ENCODE measurements around the gene PARD3.
"Not testable (repeated sequence)": the region's sequence is repeated elsewhere in the genome, so short reads cannot be mapped to it uniquely, and the experiment has no call there.

PARD3 gene

DNA sequence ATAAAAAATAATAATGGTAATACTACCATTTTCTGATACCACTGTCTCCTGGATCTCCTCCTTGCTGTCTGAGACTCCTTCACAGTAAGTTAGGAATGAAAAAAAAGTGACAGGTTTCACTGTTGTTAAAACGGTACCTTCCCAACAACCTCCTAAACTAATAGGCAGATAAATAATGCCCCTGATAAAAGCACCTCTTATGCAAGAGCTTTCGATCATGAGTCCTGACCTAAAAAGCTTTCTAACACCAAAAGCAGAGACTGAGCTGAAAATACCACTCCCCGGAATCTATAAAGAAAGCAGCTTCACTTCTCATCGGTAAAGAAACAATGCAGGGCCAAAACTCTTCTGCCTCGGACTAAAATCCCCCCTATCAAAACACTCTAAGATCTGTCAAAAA is 14.5 kb downstream of the PARD3 start:
- in situ Hi-C loops (cut with MboI; ENCODE audit: low sequenced_read_pairs), result no loop called here

DNA sequence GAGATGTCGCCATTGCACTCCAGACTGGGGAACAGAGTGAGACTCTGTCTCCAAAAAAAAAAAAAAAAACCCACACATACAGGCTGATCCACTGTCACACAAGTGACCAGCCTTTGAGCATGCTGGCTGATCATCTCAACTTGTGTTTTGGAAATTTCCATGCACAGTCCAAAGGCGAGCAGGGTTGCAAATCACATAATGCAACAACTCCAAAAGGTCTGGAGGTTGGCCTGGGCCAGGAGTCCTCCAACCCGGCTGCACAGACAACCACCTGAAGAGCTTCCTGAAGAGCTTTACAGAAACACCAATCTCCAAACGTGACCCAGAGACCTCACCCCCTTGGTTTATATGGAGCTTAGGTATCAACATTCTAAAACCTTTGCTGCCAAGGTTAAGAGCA is 16.4 kb downstream of the PARD3 start:
- in situ Hi-C loops (cut with MboI; ENCODE audit: low sequenced_read_pairs), result no loop called here

DNA sequence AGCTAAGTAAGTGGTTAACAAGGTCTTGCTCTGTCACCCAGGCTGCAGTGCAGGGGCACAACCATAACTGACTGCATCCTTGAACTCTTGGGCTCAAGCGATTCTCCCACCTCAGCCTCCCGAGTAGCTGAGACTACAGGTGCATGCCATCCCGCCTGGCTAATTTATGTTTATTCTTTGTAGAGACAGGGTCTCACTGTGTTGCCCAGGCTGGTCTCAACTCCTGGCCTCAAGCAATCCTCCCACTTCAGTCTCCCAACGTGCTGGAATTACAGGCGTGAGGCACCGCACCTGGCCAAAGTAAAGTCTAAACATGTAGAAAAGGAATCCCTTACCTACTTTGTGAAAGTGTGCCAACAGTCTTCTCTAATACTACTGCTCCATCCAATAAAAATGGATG is 17.9 kb downstream of the PARD3 start:
- in situ Hi-C loops (cut with MboI; ENCODE audit: low sequenced_read_pairs), result no loop called here

DNA sequence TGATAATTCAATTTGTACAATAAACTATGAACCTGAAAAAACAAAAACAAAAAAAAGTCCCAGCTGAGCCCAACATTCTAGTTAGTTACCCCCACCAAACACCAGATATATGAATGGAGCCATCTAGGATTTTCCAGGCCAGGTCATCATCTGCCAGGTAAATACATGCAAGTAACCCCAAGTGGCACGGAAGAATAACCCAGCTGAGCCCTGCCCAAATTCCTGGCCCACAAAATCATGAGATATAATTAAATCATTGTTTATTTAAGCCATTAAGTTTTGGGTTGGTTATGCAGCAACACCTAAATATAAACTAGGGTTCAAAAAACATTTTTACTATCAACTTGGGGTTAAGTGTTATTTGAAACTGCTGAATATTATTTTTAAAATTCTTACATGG is 19.0 kb downstream of the PARD3 start:
- in situ Hi-C loops (cut with MboI; ENCODE audit: low sequenced_read_pairs), result no loop called here

DNA sequence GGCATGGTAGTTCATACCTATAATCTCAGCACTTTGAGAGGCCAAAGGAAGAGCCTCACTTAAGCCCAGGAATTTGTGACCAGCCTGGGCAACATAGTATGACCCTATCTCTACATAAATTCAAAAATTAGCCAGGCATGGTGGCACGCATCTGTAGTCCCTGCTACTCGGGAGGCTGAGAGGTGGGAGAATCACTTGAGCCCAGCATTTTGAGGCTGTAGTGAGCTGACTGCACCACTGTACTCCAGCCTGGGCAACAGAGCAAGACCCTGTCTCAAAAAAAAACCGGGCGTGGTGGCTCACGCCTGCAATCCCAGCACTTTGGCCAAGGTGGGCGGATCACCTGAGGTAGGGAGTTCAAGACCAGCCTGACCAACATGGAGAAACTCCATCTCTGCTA is 19.8 kb downstream of the PARD3 start:
- in situ Hi-C loops (cut with MboI; ENCODE audit: low sequenced_read_pairs), result no loop called here

DNA sequence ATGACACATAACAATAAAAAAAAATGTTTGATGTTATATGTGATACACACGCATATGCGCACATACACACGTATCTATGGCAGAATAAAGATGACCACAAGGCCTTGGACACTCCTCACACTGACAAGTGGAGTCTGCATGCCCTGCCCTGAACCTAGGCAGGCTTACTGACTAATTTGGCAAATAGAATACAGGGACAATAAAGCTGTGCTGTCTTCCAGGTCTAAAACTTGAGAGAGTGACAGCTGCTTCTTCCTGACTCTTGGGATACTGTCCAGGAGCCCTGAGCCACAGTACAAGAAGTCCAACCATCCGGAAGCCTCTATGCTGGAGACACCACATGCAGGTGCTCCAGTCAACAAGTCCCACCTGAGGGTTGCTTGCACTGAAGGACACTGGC is 20.3 kb downstream of the PARD3 start:
- in situ Hi-C loops (cut with MboI; ENCODE audit: low sequenced_read_pairs), result no loop called here

DNA sequence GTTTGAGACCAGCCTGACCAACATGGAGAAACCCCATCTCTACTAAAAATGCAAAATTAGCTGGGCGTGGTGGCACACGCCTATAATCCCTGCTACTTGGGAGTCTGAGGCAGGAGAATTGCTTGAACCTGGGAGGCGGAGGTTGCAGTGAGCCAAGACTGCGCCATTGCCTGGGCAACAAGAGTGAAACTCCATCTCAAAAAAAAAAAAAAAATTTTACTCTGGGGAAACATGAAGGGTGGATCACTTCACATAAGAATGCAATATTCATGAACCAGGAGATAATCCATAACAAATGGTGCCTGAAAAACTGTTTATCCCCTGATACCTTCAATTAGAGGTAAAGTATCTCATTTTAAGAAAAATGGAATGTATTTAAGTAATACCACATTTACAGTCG is 21.5 kb downstream of the PARD3 start:
- in situ Hi-C loops (cut with MboI; ENCODE audit: low sequenced_read_pairs), result not testable (repeated sequence)

DNA sequence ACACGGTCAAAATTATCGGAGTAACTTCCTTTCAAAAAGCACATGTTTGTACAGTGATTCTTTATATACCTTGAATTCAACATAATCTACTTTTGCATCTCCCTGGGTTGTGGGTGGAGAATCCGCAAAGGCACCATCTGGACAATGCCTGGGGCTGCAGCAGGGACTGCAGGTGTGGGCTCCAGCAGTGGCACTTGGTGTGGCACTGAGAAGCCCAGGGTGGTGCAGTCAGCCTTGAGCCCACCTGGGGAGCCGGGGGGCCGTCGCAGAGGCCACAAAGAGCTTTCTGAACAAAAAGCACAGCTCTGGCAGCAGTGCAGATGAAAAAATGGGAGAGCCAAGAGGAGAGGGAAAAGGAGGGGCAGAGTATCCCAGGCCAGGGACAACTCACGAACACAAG is 22.2 kb downstream of the PARD3 start:
- in situ Hi-C loops (cut with MboI; ENCODE audit: low sequenced_read_pairs), result no loop called here

DNA sequence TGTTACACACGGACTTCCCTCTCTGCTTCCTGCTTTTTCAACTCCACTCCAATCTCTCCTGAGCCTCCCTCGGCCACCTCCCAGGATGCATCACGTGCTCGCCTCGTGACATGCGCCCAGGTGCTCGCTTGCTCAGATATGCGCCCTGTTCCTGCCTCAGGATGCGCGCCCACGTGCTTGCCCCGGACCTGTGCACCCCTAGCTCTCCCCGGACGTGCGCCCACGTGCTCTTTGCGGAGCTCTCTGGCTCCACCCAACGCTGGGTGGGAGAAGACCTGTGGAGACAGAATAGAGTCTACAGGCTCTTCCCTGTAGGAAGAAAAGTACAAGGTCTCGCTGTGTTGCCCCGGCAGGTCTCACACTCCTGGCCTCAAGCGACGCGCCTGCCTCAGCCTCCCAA is 23.1 kb downstream of the PARD3 start:
- in situ Hi-C loops (cut with MboI; ENCODE audit: low sequenced_read_pairs), result no loop called here

DNA sequence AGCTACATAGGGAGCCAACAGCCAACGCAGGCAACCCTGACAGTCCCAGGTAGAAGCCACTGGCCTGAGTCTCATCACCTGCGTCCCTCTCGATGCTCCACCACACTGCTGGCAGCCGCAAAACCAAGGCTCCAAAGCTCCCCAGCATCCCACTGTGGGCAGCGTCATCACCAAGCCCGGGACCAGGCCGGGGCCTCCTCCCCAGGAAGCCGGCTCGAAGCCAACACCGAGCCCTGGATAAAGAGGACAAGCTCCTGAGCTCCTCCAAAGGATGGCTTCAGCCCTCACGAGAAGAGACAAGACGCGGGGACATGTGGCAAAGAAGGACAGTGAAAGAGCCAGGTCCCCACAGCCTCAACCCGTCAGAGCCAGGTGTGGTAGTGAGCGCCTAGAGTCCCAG is 23.9 kb downstream of the PARD3 start:
- in situ Hi-C loops (cut with MboI; ENCODE audit: low sequenced_read_pairs), result no loop called here

DNA sequence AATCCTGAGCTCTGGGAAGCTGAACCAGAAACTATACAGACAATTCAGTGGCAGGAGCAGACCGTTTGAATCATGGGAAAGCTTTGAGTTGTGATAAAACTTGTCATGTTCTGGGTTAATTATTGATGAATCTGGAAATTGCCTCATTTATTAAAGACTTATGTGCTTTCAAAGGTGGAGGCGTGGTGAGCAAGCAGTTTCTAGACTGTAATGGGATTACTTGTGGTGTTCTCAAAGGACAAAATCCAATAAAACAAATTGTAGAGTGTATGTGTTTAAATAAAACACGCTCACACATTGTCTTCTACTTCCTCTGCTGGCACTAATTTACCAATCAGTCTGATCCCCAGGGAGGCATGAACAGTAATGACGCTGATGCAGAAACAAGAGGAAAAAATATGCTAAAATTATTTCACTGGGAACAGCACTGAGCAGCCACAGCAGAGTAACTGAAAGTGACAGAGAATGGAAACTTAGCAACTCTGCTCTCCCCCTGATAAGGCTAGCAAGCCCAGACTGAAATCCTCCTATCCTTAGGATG is 25.1 kb downstream of the PARD3 start:
- in situ Hi-C loops (cut with MboI; ENCODE audit: low sequenced_read_pairs), result no loop called here

DNA sequence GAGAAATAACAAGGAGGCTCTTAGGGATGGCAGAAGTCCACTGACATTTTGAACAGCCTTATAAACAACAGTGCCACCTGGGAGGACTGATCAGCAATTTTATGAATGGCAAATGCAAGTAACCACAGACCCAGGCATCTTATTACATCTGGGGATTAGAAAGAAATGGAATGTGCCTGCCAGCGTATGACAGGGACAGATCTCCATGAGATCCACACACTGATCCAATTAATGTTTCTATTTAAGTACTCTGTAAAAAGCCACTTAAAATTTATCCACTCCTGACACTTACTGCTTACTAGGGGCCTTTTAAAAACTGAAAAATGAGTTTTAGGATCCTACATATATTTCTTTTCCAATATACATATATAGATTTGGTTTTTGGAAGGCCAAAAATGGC is 28.6 kb downstream of the PARD3 start:
- in situ Hi-C loops (cut with MboI; ENCODE audit: low sequenced_read_pairs), result no loop called here

DNA sequence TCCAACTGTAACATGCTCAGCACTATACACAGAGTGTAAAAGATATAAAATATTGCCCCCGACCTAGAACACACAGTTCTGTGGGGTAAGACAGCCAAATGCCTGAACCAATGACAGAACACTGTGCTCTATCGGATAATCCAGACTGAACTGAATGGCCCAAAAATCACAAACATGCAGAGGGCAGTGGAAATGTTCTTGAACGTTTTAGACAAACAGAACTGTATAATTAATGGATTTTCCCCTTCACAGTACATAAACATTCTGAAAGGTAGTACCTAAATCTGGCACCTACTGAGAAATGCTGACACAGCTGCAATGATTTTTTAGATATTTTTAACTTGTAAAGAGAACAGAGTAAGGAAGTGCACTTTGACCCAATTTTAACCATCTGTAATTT is 33.4 kb downstream of the PARD3 start:
- in situ Hi-C loops (cut with MboI; ENCODE audit: low sequenced_read_pairs), result no loop called here

DNA sequence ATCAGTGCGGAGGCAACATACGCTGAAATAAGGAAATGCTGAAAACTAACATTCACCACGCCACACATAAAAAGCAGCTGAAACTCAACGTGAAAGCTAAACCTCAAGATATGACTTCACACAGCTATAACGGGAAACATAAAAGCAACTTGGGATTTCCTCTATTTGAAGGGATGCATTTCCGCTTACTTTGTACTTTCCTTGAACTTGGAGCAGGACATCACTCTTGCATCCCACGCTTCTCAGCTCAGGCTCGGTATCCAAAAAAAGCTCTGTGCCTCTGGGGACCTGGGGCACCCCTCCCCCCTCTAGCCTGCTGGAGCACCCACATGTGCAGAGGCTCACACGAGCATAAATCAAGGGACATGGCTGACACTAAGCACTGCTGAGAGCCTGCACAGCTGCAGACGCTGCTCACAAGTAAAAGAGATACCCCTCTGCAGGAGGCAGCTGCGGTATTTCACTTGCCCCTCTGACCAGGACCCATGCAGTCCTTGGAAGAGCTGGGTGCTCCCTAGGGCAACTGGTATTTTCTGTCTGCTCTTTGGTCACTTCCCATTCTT is 34.2 kb downstream of the PARD3 start:
- in situ Hi-C loops (cut with MboI; ENCODE audit: low sequenced_read_pairs), result no loop called here

DNA sequence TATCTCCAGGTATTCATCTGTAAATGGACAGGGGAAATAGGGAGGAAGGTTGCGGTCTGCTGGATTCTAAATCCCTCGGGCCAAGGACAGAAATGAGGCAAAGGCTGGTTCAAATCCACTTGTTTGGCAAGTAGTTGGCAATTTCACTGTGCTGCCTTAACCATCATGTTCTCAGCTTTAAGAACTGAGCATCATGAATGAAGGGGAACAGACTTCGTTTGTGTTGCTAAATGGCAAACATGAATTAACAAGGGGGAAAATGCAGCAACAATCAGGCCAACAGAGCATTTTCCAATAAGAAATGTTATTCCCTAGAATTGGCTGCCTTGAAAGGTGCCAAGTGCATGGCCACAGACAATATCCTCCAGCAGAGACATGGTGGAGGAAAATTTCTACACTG is 36.9 kb downstream of the PARD3 start:
- in situ Hi-C loops (cut with MboI; ENCODE audit: low sequenced_read_pairs), result no loop called here

DNA sequence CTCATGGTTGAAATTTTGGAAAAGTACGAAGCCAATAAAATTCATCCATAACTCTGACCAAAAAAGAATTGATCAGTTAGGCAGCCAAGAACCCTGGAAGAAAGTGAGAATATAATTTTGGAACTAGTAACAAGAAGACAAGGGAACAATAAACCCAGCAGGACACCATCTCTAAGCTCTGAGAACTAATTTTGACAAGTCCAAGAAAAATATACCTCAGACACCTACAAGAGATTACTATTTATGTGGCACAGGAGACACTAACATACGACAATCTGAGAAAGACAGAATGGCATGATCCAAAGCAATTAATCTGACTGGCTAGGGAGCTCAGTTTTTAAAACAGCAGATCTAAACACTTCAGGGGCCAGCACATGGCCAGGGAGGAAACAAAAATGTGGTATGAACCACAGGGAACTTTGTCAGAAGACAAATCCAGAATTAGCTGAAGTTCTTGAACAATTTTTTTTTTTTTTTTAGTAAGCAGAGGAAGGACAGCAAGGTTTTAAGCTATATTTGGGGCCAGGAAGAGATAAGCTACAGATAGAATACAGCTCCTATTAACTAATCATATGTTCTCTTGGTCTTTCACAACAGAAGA is 38.9 kb downstream of the PARD3 start:
- in situ Hi-C loops (cut with MboI; ENCODE audit: low sequenced_read_pairs), result no loop called here

DNA sequence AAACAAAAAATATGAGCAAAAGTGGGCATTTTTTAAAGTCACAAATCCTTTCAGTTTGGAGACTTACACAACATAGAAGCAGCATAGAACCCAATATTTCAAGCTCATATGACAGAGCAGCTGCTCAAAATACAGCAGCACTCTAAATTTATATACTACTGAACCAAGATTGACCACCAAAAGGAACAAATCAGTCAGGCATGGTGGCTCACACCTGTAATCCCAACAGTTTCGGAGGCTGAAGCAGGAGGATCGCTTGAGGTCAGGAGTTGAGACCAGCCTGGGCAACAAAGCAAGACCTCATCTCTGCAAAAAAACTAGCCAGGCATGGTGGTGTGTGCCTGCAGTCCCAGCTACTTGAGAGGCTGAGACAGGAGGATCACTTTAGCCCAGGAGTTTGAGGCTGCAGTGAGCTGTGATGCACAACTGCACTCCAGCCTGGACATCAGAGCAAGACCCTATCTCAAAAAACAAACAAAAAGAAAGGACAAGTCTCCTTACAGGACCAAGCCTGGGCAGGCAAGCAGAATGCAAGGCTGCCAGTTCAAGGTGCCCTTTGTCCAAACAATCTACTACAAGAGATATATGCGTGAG is 40.0 kb downstream of the PARD3 start:
- in situ Hi-C loops (cut with MboI; ENCODE audit: low sequenced_read_pairs), result no loop called here

DNA sequence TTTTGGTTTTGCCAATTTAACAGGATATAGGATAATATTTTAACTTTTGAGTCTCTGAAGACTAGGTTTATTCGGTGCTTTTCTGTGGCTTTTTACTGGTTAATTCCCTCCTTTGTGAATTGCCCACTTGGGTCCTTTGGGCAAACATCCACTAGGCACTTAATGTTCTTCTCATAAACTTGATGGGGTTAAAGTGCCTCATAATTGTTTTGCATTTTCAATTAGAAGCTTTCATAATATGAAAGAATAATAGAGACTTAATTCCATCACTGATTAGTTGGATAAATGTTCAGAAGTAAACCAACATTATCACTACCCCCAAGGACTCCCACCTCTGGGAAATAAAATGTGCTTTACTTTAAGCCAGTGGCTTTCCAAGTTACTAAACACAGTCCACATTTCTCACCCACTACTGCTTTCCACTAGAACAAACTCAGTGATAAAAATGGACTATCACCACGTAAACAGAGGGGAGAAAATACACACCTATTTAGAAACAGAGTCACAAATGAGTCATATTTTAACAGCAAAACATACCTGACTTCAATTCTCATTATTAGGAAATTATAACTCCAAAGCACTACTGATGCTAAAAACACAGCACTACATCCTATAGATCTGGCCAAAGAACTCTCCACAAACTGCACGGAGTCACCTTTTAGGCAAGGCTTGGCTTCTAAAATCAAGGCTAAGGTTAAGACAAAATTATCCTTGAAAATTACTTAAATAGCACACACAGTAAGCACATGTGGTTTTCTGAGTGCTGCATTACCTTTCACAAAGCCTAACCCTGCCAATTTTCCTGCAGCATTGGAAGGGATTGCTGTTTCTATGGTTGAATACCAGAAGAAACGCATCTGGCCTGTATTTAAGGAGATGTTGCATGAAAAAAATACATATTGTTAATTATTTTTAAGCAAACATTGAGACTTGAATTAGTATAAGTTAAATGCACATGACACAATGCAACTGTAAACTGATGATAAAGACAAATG is 41.2 kb downstream of the PARD3 start:
- in situ Hi-C loops (cut with MboI; ENCODE audit: low sequenced_read_pairs), result no loop called here

DNA sequence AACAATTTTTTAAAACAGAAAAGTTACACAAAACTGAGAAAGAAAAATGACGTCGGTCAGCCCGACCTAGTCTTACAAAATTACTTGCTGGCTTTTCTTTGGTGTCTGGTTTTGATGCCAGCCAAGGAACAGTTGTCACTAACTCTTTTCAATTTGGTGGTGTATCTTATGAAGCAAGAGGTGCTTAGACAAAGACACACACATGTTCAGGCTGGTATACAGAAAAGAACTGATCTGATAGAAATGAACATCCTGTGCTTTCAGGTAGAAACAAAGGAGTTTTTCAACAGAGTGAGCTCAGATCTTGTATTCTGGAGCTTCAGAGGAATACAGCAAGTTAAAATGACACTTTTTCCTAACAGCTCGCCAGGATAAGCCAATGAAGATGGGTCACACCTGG is 43.6 kb downstream of the PARD3 start:
- in situ Hi-C loops (cut with MboI; ENCODE audit: low sequenced_read_pairs), result no loop called here

DNA sequence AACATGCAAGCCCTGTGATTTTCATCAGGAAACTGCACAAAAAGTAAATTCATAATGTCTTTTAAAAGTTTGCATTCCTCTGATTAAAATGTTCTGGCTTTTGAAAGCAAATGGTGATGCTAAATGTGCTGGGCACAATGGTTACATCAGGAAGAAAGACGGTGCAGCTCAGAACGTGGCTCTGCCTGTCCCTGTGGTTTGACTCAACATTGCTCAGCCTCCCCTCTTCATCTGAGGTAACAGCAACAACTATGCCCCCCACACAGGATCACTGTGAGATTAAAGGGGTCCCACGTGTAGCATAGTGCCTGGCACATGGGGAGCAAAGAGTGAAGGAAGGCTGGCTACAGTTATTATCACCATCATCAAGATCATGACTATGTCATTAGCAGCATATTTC is 44.0 kb downstream of the PARD3 start:
- in situ Hi-C loops (cut with MboI; ENCODE audit: low sequenced_read_pairs), result no loop called here

DNA sequence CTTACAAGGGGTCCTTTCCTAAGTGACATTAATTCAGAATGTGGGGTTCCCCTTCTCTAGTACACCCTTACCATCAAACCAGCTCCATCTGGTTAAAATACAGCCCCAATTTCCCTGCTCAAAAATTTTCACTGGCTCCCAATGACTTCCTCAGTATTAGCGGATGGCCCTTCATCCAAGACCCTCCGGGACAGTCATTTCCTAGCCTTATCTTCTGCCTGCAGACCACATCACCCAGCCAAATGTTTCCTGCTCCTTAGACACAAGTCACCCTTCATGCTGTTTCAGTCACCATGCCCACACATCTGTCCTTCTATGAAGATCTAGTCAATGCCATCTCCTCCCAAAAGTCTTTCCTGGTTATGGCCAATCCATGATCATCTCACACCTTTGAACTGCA is 45.2 kb downstream of the PARD3 start:
- in situ Hi-C loops (cut with MboI; ENCODE audit: low sequenced_read_pairs), result no loop called here

DNA sequence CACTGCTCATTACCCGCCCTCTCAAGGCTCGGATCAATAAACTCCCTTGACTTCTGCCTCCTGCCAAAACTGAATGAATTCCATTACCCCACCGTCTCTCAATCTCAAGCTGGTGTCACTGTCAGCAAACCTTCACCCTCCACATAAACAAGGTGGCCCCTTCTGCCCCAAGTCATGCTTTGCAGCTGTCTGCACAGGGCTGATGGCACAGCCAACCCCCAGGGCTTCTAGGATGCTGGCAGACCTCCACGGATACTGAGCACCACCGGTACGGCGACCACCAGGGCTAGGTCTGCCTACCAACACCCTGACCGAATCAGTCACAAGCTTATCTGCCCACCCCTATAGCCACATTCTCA is 46.1 kb downstream of the PARD3 start:
- in situ Hi-C loops (cut with MboI; ENCODE audit: low sequenced_read_pairs), result no loop called here
